Transverse colon (tissue), 4 donors: ENCODE data around the gene KBTBD2. TPM values are rescaled to one million over a fixed set of nuclear protein-coding genes. Genes with fewer than 3 reads are reported as not detected.

Source experiments
- DNase-seq: peaks from one replicate; pipeline ENCODE4 v3.0.0-alpha.2; 2019
- H3K27ac ChIP-seq, 4 donors: fragments of 200-600 bp; sonication (generic); 2 replicates each; pipeline ENCODE4 v1.5.1; 2016 to 2018; ENCODE audit warnings: inconsistent platforms in 4 of 4
- H3K27me3 ChIP-seq: fragments of 200-600 bp; sonication (generic); 2 replicates; pipeline ENCODE4 v1.5.1; 2017; ENCODE audit warnings: inconsistent platforms
- H3K36me3 ChIP-seq, 4 donors: fragments of 200-600 bp; sonication (generic); 2 replicates each; pipeline ENCODE4 v1.5.1; 2017 to 2019; ENCODE audit warnings: inconsistent platforms in 4 of 4
- H3K4me1 ChIP-seq, 4 donors: fragments of 200-600 bp; sonication (generic); 2 replicates each; pipeline ENCODE4 v1.5.1; 2017 to 2020; ENCODE audit warnings: inconsistent platforms in 4 of 4
- H3K4me3 ChIP-seq, 4 donors: fragments of 200-600 bp; sonication (generic); 1 replicate in 1 of 4; 2 replicates in 3 of 4; pipeline versions ENCODE4 v1.5.1 to v1.6.1; 2017 to 2019; ENCODE audit warnings: inconsistent platforms in 4 of 4
- H3K9me3 ChIP-seq, 2 donors: fragments of 200-600 bp; sonication (generic); 2 replicates each; pipeline ENCODE4 v1.5.1; 2017 to 2019; ENCODE audit warnings: inconsistent platforms in 2 of 2
- CTCF ChIP-seq, 5 experiments: fragments of 200-600 bp in 3 of 5; fragments of 450-650 bp in 2 of 5; sonication (generic) in 3 of 5; IDR thresholded peaks; 1 replicate in 2 of 5; 2 replicates in 3 of 5; pipeline ENCODE4 v1.5.1; 2016 to 2017; ENCODE audit warnings: antibody characterized with exemption in 5 of 5, inconsistent platforms in 3 of 5, mild to moderate bottlenecking in 2 of 5, moderate library complexity in 1 of 5
- EP300 ChIP-seq: sonication (generic); formaldehyde crosslinking; IDR thresholded peaks from one replicate; pipeline ENCODE4 v1.6.1; 2017; ENCODE audit warnings: antibody characterized with exemption, low read depth
- POLR2A ChIP-seq: fragments of 450-650 bp; IDR thresholded peaks from one replicate; pipeline ENCODE4 v1.6.1; 2016; ENCODE audit warnings: antibody characterized with exemption, mild to moderate bottlenecking, moderate library complexity
- POLR2AphosphoS5 ChIP-seq, 3 donors: sonication (generic); formaldehyde crosslinking; IDR thresholded peaks; one replicate each; pipeline ENCODE4 v1.6.1; 2016; ENCODE audit warnings: antibody characterized with exemption in 3 of 3
- WGBS, 2 donors: methylation state at CpG; one replicate each; pipeline ENCODE4 v1.1.5; 2018; ENCODE audit warnings: low coverage in 1 of 2; 5-methylcytosine and 5-hydroxymethylcytosine counted together
- in situ Hi-C, 4 donors: fragments of 200-750 bp; cut with MboI; loops; one replicate each; pipeline versions ENCODE4 v1.15.0 to v1.15.1; 2017; ENCODE audit warnings: low sequenced_read_pairs in 3 of 4, low pct_ligation_motif_present in 1 of 4, low pct_unique_long_range_greater_than_20kb in 1 of 4
- intact Hi-C: fragments of 100-400 bp; cut with DNase I; formaldehyde crosslinking; loops from one replicate; pipeline ENCODE4 v1.15.1; 2023; ENCODE audit warnings: low total_unique reads
- total RNA-seq, 4 donors: library from RNA; depleted of rRNA; stranded (reverse); fragments of >200 nt; gene quantifications; one replicate each; pipeline ENCODE4 v1.1.0, GENCODE V29; 2016

The KBTBD2 gene
- 10 to 100 TPM; 29.9 to 72.8 (median 32.3) TPM for total RNA-seq

- Histone ChIP-seq H3K4me1 (peaks cover 12 to 60% (median 35%) of the 10 kb centered on the region in 4 donors), H3K27me3 (no peaks in the 10 kb centered on the region), H3K4me3 (peak within 1 kb of the TSS; percentile 78 to 100 (median 98)), H3K9me3 (no peaks in the 10 kb centered on the region), H3K27ac (peak within 1 kb of the TSS; percentile 99 to 100 (median 100)), H3K36me3 (no peaks in the 10 kb centered on the region)
- TF ChIP-seq EP300 (no peak), POLR2AphosphoS5 (IDR thresholded peaks at IDR 0.05) (peak; percentile 12 to 85 (median 28))
- 1% methylated on average over 60 of the region's 104 CpGs; no CpG with 5 or more reads in 1 of the 2 donors for WGBS, 2 donors
- intact Hi-C loops (loop anchor here (5.0 to 10.0 kb wide), 2 partner anchors 64 to 171 kb away; partner anchors contain the start of genes FKBP9 and NT5C3A), in situ Hi-C loops (no loop called here)
- peak; percentile 85 for DNase-seq
Observed at GRCh38 chr7:32891043-32891799, at the start of gene KBTBD2. Gene KBTBD2, minus strand, starts transcription at chr7:32891760. Its CDS starts 12,156 bp downstream, at chr7:32879604.

GRCh38 chr7:32941181-32941580 is 49.6 kb upstream of the KBTBD2 start:
- no peaks in the 10 kb centered on the region for H3K27me3 ChIP-seq
- H3K9me3 ChIP-seq: no peaks in the 10 kb centered on the region
- peaks cover 5 to 47% (median 18%) of the 10 kb centered on the region in 4 donors for H3K4me1 ChIP-seq
- WGBS, 2 donors: 22 to 43% methylated on average over 5 of the region's 5 CpGs
- H3K27ac ChIP-seq: peak overlapping the region; percentile 96 to 99 (median 99)
- TF ChIP-seq POLR2AphosphoS5 (IDR thresholded peaks at IDR 0.05): no peak
- TF ChIP-seq POLR2A: no peak
- no peak for TF ChIP-seq EP300
- no peak for TF ChIP-seq CTCF (IDR thresholded peaks at IDR 0.05)
- peak overlapping the region in 3 of 4 donors; percentile 87 to 98 (median 93) for H3K4me3 ChIP-seq
- DNase-seq: no peak
- intact Hi-C loops (no loop called here), in situ Hi-C loops (loop anchor here in 1 of 4 donors (25.0 kb wide), 1 partner anchor 104 kb away; no protein-coding TSS in a partner anchor)
- H3K36me3 ChIP-seq: no peaks in the 10 kb centered on the region

- WGBS, 2 donors: 51 to 75% methylated on average over 2 to 10 of the region's 10 CpGs
- TF ChIP-seq POLR2AphosphoS5 (IDR thresholded peaks at IDR 0.05): no peak
- no peak for TF ChIP-seq EP300
- no peak for TF ChIP-seq CTCF (IDR thresholded peaks at IDR 0.05)
- TF ChIP-seq POLR2A: no peak
- intact Hi-C loops: no loop called here
- H3K4me3 ChIP-seq: no peak overlapping the region
- no peaks in the 10 kb centered on the region for H3K27me3 ChIP-seq
- peaks cover 0 to 5% (median 0%) of the 10 kb centered on the region in 4 donors for H3K36me3 ChIP-seq
- H3K4me1 ChIP-seq: peaks cover 5 to 47% (median 18%) of the 10 kb centered on the region in 4 donors
- no peaks in the 10 kb centered on the region for H3K9me3 ChIP-seq
- in situ Hi-C loops: loop anchor here in 1 of 4 donors (25.0 kb wide), 1 partner anchor 100 kb away; no protein-coding TSS in a partner anchor
- peak overlapping the region in 3 of 4 donors; percentile 8 to 33 (median 14) for H3K27ac ChIP-seq
- DNase-seq: peak; percentile 16
Observed at GRCh38 chr7:32937344-32938174, 46.0 kb upstream of the KBTBD2 start.

- no peak overlapping the region for H3K4me3 ChIP-seq
- H3K4me1 ChIP-seq: peaks cover 5 to 42% (median 17%) of the 10 kb centered on the region in 4 donors
- no peaks in the 10 kb centered on the region for H3K9me3 ChIP-seq
- H3K27ac ChIP-seq: no peak overlapping the region
- no peaks in the 10 kb centered on the region for H3K27me3 ChIP-seq
- intact Hi-C loops (no loop called here), in situ Hi-C loops (loop anchor here in 1 of 4 donors (25.0 kb wide), 1 partner anchor 99 kb away; no protein-coding TSS in a partner anchor)
- WGBS, 2 donors: 93 to 100% methylated on average over 1 to 3 of the region's 3 CpGs
- H3K36me3 ChIP-seq: peaks cover 0 to 5% (median 0%) of the 10 kb centered on the region in 4 donors
- no peak for DNase-seq
- no peak for TF ChIP-seq POLR2A
- no peak for TF ChIP-seq EP300
- no peak for TF ChIP-seq CTCF (IDR thresholded peaks at IDR 0.05)
- TF ChIP-seq POLR2AphosphoS5 (IDR thresholded peaks at IDR 0.05): no peak
Observed at GRCh38 chr7:32936689-32937088, 45.1 kb upstream of the KBTBD2 start.
